ENCODE data around the gene M6PR. TPM values are rescaled to one million over a fixed set of nuclear protein-coding genes. Genes with fewer than 3 reads are reported as not detected.

M6PR gene
- total RNA-seq, 5 donors from 2014 or later (not counting 1 experiment from before 2014, with no cell fraction given): 162 to 189 (median 187) TPM

GRCh38 chr12:8913702-8914032 is 35.8 kb downstream of the M6PR start:
- Mint-ChIP-seq H3K27ac (peak overlapping the region; percentile 93), H3K36me3 (peaks cover 6% of the 10 kb centered on the region), H3K4me1 (peaks cover 15 to 17% (median 17%) of the 10 kb centered on the region in 3 donors), H3K4me3 (peak overlapping the region in 2 of 3 donors; percentile 81 to 88), H3K27me3 (no peaks in the 10 kb centered on the region), H3K9me3 (no peaks in the 10 kb centered on the region)
- Histone ChIP-seq H3K4me1 (ENCODE audit: control insufficient read depth in 1 of 2, extremely low read depth in 1 of 2, insufficient read depth in 2 of 2, low read length in 2 of 2) (peaks cover 13 to 21% of the 10 kb centered on the region in 2 experiments), H3K27ac (ENCODE audit: low read length) (peak overlapping the region; percentile 92), H3K27me3 (replicated peaks in 1 of 2; ENCODE audit: control insufficient read depth in 2 of 2, extremely low read depth in 1 of 2, insufficient read depth in 2 of 2, low read length in 1 of 2) (no peaks in the 10 kb centered on the region), H3K4me3 (ENCODE audit: control insufficient read depth in 1 of 2, extremely low read depth in 1 of 2, low read length in 1 of 2) (peak overlapping the region in 1 of 2 donors; percentile 64), H3K36me3 (ENCODE audit: control insufficient read depth in 2 of 2, extremely low read depth in 1 of 2, insufficient read depth in 1 of 2, low read length in 1 of 2) (peaks cover 0 to 5% of the 10 kb centered on the region in 2 donors), H3K9me3 (no peaks in the 10 kb centered on the region)
- WGBS (ENCODE audit: insufficient coverage): 57% methylated on average over 1 of the region's 6 CpGs
- DNase-seq (peak in 1 of 35 experiments; percentile 23), ATAC-seq (replicated peaks in 1 of 4) (no peak)
- ChIA-PET CTCF (interaction anchor here in 1 of 2 donors (0.6 to 3.4 kb wide), 5 partner anchors 8 to 697 kb away, joined by 3 to 22 read pairs (median 5); partner anchors contain the start of gene M6PR), POLR2A (interaction anchor here in 1 of 2 donors (0.6 kb wide), 1 partner anchor 135 kb away, joined by 3 read pairs; no protein-coding TSS in a partner anchor)

DNA sequence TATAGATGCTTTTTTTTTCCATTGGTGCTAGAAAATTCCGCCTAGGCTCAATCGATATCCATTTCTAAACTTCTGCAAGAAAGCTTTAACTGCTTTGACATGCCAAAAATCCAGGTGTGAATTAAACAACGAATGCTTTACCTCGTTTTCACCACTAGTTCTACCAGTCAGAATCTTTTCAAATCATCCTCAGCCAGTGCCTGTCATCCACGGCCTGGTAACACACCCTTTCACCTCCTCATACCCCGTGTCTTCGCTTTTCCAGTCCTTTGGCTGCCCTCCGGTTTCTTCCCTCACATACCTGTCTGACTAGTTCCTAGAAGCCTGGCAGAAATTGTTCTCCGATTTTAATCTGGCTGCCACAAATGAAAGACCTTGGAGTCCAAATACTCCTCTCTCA is 36.5 kb downstream of the M6PR start:
- ATAC-seq (replicated peaks in 1 of 4): no peak
- no peaks in the 10 kb centered on the region for H3K27me3 Mint-ChIP-seq
- H3K4me3 Mint-ChIP-seq: peak overlapping the region in 2 of 3 donors; percentile 37 to 81
- H3K27ac Mint-ChIP-seq: peak overlapping the region; percentile 93
- peaks cover 15 to 17% (median 17%) of the 10 kb centered on the region in 3 donors for H3K4me1 Mint-ChIP-seq
- H3K4me3 ChIP-seq (ENCODE audit: control insufficient read depth in 1 of 2, extremely low read depth in 1 of 2, low read length in 1 of 2): no peak overlapping the region
- no peaks in the 10 kb centered on the region for H3K9me3 Mint-ChIP-seq
- ChIA-PET CTCF (interaction anchor here (0.5 to 1.3 kb wide), 9 partner anchors 9 to 137 kb away, joined by 3 to 8 read pairs (median 3); partner anchors contain the start of gene M6PR (in 1 of the 2)), POLR2A (interaction anchor here in 1 of 2 donors (0.6 to 0.7 kb wide), 3 partner anchors 14 to 218 kb away, joined by 3 to 4 read pairs (median 3); no protein-coding TSS in a partner anchor)
- H3K9me3 ChIP-seq: no peaks in the 10 kb centered on the region
- peak overlapping the region; percentile 92 for H3K27ac ChIP-seq (ENCODE audit: low read length)
- peaks cover 3% of the 10 kb centered on the region for H3K36me3 Mint-ChIP-seq
- no peaks in the 10 kb centered on the region for H3K27me3 ChIP-seq (replicated peaks in 1 of 2; ENCODE audit: control insufficient read depth in 2 of 2, extremely low read depth in 1 of 2, insufficient read depth in 2 of 2, low read length in 1 of 2)
- 50% methylated on average over 5 of the region's 9 CpGs for WGBS (ENCODE audit: insufficient coverage)
- H3K36me3 ChIP-seq (ENCODE audit: control insufficient read depth in 2 of 2, extremely low read depth in 1 of 2, insufficient read depth in 1 of 2, low read length in 1 of 2): no peaks in the 10 kb centered on the region
- peak in 8 of 35 experiments; percentile 2 to 46 (median 11) for DNase-seq
- peaks cover 13 to 21% of the 10 kb centered on the region in 2 experiments for H3K4me1 ChIP-seq (ENCODE audit: control insufficient read depth in 1 of 2, extremely low read depth in 1 of 2, insufficient read depth in 2 of 2, low read length in 2 of 2)

DNA sequence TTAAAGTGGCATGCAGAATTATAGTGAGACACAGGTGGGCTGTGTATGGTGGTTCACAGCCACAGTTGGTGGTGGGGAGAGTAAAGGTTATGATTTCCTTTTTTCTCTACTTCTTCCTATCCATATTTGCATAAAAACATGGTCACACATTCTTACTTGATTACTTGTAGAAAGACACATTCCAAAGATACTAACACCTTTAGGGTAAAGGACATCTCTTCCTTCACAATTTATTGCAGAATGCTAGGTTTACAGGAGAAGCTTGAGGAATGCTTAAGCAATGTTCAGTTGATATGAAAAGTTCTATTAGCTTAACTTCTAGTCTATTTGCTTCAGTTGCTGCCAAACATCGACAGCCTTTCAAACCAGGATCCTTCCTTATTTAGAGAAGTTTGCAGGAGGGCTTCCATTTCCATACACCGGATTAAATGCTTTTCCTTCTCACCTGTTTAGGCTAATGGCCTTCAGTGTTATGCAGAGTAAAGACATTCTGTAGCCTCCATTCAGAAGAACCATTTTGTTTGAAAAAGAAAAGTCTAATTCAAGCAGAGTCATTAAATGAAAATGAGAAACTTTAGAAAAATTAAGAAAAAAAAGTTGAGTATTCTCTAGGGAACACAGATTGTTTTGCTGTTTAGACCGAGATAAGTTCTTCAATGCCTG is 37.7 kb downstream of the M6PR start:
- WGBS (ENCODE audit: insufficient coverage): no CpG with 5 or more reads among the region's 3 CpGs
- DNase-seq: no peak
- H3K36me3 ChIP-seq (ENCODE audit: control insufficient read depth in 2 of 2, extremely low read depth in 1 of 2, insufficient read depth in 1 of 2, low read length in 1 of 2): no peaks in the 10 kb centered on the region
- ATAC-seq (replicated peaks in 1 of 4): no peak
- Mint-ChIP-seq H3K36me3 (no peaks in the 10 kb centered on the region), H3K4me1 (peaks cover 15 to 17% (median 17%) of the 10 kb centered on the region in 3 donors), H3K27ac (peak overlapping the region in 1 of 2 donors; percentile 16), H3K9me3 (no peaks in the 10 kb centered on the region), H3K27me3 (no peaks in the 10 kb centered on the region), H3K4me3 (no peak overlapping the region)
- CTCF ChIA-PET: interaction anchor here (0.9 to 1.3 kb wide), 6 partner anchors 37 to 138 kb away, joined by 3 to 7 read pairs (median 3); partner anchors contain the start of gene M6PR (in 1 of the 2)
- no peak overlapping the region for H3K27ac ChIP-seq (ENCODE audit: low read length)
- H3K27me3 ChIP-seq (replicated peaks in 1 of 2; ENCODE audit: control insufficient read depth in 2 of 2, extremely low read depth in 1 of 2, insufficient read depth in 2 of 2, low read length in 1 of 2): peaks cover 0 to 3% of the 10 kb centered on the region in 2 experiments
- peaks cover 13 to 18% of the 10 kb centered on the region in 2 experiments for H3K4me1 ChIP-seq (ENCODE audit: control insufficient read depth in 1 of 2, extremely low read depth in 1 of 2, insufficient read depth in 2 of 2, low read length in 2 of 2)
- no peak overlapping the region for H3K4me3 ChIP-seq (ENCODE audit: control insufficient read depth in 1 of 2, extremely low read depth in 1 of 2, low read length in 1 of 2)
- POLR2A ChIA-PET: interaction anchor here (0.5 to 0.6 kb wide), 2 partner anchors 975 to 1299 kb away, joined by 3 to 7 read pairs; no protein-coding TSS in a partner anchor
- no peaks in the 10 kb centered on the region for H3K9me3 ChIP-seq

DNA sequence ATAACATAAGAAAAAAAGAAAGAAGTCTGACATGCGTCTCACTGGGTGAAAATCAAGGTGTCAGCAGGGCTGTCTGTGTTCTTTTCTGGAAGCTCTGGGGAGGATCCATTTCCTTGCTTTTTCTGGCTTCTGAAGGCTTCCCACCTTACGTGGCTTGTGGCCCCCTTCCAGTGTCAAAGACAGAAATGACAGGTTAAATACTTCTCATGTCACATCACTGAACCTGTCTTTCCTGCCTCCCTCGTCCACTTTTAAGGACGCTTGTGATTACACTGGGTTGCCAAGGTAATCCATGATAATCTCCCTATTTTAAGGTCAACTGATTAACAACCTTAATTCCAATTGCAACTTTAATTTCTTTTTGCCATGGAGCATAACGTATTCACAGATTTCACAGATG is 39.7 kb downstream of the M6PR start:
- H3K9me3 ChIP-seq: no peaks in the 10 kb centered on the region
- H3K36me3 Mint-ChIP-seq: no peaks in the 10 kb centered on the region
- peaks cover 0 to 3% of the 10 kb centered on the region in 2 experiments for H3K27me3 ChIP-seq (replicated peaks in 1 of 2; ENCODE audit: control insufficient read depth in 2 of 2, extremely low read depth in 1 of 2, insufficient read depth in 2 of 2, low read length in 1 of 2)
- no peak overlapping the region for H3K27ac Mint-ChIP-seq
- POLR2A ChIA-PET: interaction anchor here in 1 of 2 donors (0.6 kb wide), 1 partner anchor 122 kb away, joined by 3 read pairs; no protein-coding TSS in a partner anchor
- no peaks in the 10 kb centered on the region for H3K36me3 ChIP-seq (ENCODE audit: control insufficient read depth in 2 of 2, extremely low read depth in 1 of 2, insufficient read depth in 1 of 2, low read length in 1 of 2)
- no peak overlapping the region for H3K4me3 ChIP-seq (ENCODE audit: control insufficient read depth in 1 of 2, extremely low read depth in 1 of 2, low read length in 1 of 2)
- WGBS (ENCODE audit: insufficient coverage): 90% methylated on average over 2 of the region's 5 CpGs
- CTCF ChIA-PET: interaction anchor here (0.6 to 1.0 kb wide), 4 partner anchors 18 to 252 kb away, joined by 3 to 5 read pairs (median 3); no protein-coding TSS in a partner anchor
- peaks cover 5 to 6% of the 10 kb centered on the region in 2 experiments for H3K4me1 ChIP-seq (ENCODE audit: control insufficient read depth in 1 of 2, extremely low read depth in 1 of 2, insufficient read depth in 2 of 2, low read length in 2 of 2)
- no peaks in the 10 kb centered on the region for H3K9me3 Mint-ChIP-seq
- no peak overlapping the region for H3K4me3 Mint-ChIP-seq
- peaks cover 15 to 17% (median 17%) of the 10 kb centered on the region in 3 donors for H3K4me1 Mint-ChIP-seq
- H3K27me3 Mint-ChIP-seq: no peaks in the 10 kb centered on the region
- ATAC-seq (replicated peaks in 1 of 4) (no peak), DNase-seq (no peak)
- no peak overlapping the region for H3K27ac ChIP-seq (ENCODE audit: low read length)

GRCh38 chr12:8907513-8907912 is 41.9 kb downstream of the M6PR start:
- H3K9me3 ChIP-seq: no peaks in the 10 kb centered on the region
- H3K9me3 Mint-ChIP-seq: no peaks in the 10 kb centered on the region
- no peaks in the 10 kb centered on the region for H3K4me1 ChIP-seq (ENCODE audit: control insufficient read depth in 1 of 2, extremely low read depth in 1 of 2, insufficient read depth in 2 of 2, low read length in 2 of 2)
- no peaks in the 10 kb centered on the region for H3K36me3 ChIP-seq (ENCODE audit: control insufficient read depth in 2 of 2, extremely low read depth in 1 of 2, insufficient read depth in 1 of 2, low read length in 1 of 2)
- H3K4me1 Mint-ChIP-seq: peaks cover 0 to 3% (median 0%) of the 10 kb centered on the region in 3 donors
- no peak for DNase-seq
- H3K4me3 Mint-ChIP-seq: no peak overlapping the region
- no peak overlapping the region for H3K27ac Mint-ChIP-seq
- H3K27me3 ChIP-seq (replicated peaks in 1 of 2; ENCODE audit: control insufficient read depth in 2 of 2, extremely low read depth in 1 of 2, insufficient read depth in 2 of 2, low read length in 1 of 2): peaks cover 0 to 3% of the 10 kb centered on the region in 2 experiments
- ATAC-seq (replicated peaks in 1 of 4): no peak
- H3K36me3 Mint-ChIP-seq: no peaks in the 10 kb centered on the region
- POLR2A ChIA-PET: no interaction called here
- no peak overlapping the region for H3K4me3 ChIP-seq (ENCODE audit: control insufficient read depth in 1 of 2, extremely low read depth in 1 of 2, low read length in 1 of 2)
- H3K27me3 Mint-ChIP-seq: peaks cover 0 to 5% of the 10 kb centered on the region in 2 donors
- CTCF ChIA-PET: no interaction called here
- WGBS (ENCODE audit: insufficient coverage): no CpG with 5 or more reads among the region's 3 CpGs
- H3K27ac ChIP-seq (ENCODE audit: low read length): no peak overlapping the region

DNA sequence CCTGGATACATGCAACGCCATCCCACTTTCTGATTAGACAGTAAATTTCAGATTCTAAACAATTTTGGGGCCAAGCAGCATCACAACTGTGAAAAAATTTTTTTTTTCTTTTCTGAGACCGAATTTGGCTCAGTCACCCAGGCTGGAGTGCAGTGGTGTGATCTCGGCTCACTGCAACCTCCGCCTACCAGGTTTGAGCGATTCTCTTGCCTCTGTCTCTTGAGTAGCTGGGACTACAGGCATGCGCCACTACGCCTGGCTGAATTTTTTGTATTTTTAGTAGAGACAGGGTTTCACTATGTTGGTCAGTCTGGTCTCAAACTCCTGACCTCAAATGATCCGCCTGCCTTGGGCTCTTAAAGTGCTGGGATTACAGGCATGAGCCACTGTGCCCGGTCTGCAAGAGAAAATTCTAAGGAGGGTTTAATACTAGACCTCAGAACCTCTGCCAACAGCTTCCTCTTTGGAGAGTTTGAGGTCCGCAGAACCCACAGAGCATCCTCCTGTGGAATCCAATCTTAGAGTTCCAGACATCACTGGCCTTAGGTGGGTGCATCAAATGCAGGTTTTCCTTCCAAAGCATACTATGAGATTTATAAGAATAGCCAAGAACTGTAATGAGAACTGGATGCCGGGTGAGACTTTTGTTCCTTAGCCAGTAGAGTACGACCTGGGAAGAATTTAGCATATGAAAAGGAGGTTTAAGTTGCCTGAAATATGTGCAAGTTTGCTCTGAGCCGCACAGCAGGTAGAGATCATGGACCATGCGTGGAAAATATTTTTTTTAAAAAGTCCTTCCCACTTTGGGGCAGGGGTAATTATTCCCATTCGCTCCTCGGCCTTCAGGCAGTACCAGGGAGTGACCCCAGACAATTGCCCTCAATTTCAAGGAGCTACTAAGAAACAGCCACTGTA is 42.9 kb downstream of the M6PR start:
- Mint-ChIP-seq H3K27me3 (peaks cover 0 to 5% of the 10 kb centered on the region in 2 donors), H3K27ac (no peak overlapping the region), H3K9me3 (no peaks in the 10 kb centered on the region), H3K36me3 (no peaks in the 10 kb centered on the region), H3K4me1 (peaks cover 0 to 3% (median 0%) of the 10 kb centered on the region in 3 donors), H3K4me3 (no peak overlapping the region)
- ChIA-PET POLR2A (no interaction called here), CTCF (no interaction called here)
- no peak for ATAC-seq (replicated peaks in 1 of 4)
- WGBS (ENCODE audit: insufficient coverage): 90% methylated on average over 7 of the region's 16 CpGs
- no peak for DNase-seq
- H3K9me3 ChIP-seq: no peaks in the 10 kb centered on the region
- H3K4me3 ChIP-seq (ENCODE audit: control insufficient read depth in 1 of 2, extremely low read depth in 1 of 2, low read length in 1 of 2): no peak overlapping the region
- H3K27ac ChIP-seq (ENCODE audit: low read length): no peak overlapping the region
- no peaks in the 10 kb centered on the region for H3K36me3 ChIP-seq (ENCODE audit: control insufficient read depth in 2 of 2, extremely low read depth in 1 of 2, insufficient read depth in 1 of 2, low read length in 1 of 2)
- H3K27me3 ChIP-seq (replicated peaks in 1 of 2; ENCODE audit: control insufficient read depth in 2 of 2, extremely low read depth in 1 of 2, insufficient read depth in 2 of 2, low read length in 1 of 2): peaks cover 0 to 3% of the 10 kb centered on the region in 2 experiments
- H3K4me1 ChIP-seq (ENCODE audit: control insufficient read depth in 1 of 2, extremely low read depth in 1 of 2, insufficient read depth in 2 of 2, low read length in 2 of 2): no peaks in the 10 kb centered on the region

All from T-cell (primary cell).